PC-9 (cell line): ENCODE data around the gene TMEM252.

ENCODE experiments used
- EZH2 ChIP-seq: fragments of 200-600 bp; sonication (generic); IDR thresholded peaks from 2 replicates; pipeline ENCODE4 v1.8.0; 2017; ENCODE audit warnings: antibody characterized with exemption, low read depth
- TF ChIP-seq, protein P1 (sequence below): fragments of 200-600 bp; sonication (generic); conservative IDR thresholded peaks from 2 replicates; pipeline ENCODE4 v1.6.1; 2017; ENCODE audit warnings: mixed run types, antibody characterized with exemption, mild to moderate bottlenecking, moderate library complexity

DNA sequence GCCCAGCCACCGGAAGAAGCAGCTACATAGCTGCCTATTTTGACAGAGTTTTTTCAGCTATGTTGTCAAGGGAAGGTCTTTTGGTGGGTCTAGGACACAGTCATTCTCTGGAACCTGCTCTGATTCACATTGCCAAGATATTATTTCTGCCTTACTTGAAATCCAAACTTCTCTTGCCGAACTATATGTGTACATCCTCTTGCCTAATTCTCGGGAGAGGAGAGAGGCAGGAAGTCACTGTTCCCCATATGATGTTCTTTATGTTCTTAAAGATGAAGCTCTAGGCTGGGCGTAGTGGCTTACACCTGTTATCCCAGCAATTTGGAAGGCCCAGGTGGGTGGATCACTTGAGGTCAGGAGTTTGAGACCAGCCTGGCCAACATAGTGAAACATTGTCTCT, 8.6 kb downstream of the TMEM252 start:
- no peak for TF ChIP-seq EZH2
- TF ChIP-seq, protein P1, sequence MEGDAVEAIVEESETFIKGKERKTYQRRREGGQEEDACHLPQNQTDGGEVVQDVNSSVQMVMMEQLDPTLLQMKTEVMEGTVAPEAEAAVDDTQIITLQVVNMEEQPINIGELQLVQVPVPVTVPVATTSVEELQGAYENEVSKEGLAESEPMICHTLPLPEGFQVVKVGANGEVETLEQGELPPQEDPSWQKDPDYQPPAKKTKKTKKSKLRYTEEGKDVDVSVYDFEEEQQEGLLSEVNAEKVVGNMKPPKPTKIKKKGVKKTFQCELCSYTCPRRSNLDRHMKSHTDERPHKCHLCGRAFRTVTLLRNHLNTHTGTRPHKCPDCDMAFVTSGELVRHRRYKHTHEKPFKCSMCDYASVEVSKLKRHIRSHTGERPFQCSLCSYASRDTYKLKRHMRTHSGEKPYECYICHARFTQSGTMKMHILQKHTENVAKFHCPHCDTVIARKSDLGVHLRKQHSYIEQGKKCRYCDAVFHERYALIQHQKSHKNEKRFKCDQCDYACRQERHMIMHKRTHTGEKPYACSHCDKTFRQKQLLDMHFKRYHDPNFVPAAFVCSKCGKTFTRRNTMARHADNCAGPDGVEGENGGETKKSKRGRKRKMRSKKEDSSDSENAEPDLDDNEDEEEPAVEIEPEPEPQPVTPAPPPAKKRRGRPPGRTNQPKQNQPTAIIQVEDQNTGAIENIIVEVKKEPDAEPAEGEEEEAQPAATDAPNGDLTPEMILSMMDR, result no peak
